22Rv1 (cell line): ENCODE results near the gene TPM4.

Experiments
- CTCF ChIP-seq: fragments of 450-650 bp; IDR thresholded peaks from 2 replicates; pipeline ENCODE4 v1.5.1; 2017; ENCODE audit warnings: mild to moderate bottlenecking
- ZFX ChIP-seq: fragments of 450-650 bp; IDR thresholded peaks from 2 replicates; pipeline ENCODE4 v1.6.1; 2017; ENCODE audit warnings: antibody characterized with exemption, borderline replicate concordance

- TF ChIP-seq CTCF (no peak), ZFX (no peak)
Measured at GRCh38 chr19:16039545-16039944, 36.8 kb upstream of the TPM4 start.
